Endothelial cell of umbilical vein (primary cell): ENCODE measurements around the gene PLA2G2A. TPM values are rescaled to one million over a fixed set of nuclear protein-coding genes. Genes with fewer than 3 reads are reported as not detected.

ENCODE experiments used
- BruUV-seq: library from RNA; stranded (reverse); fragments of 400-500 nt; replicated peaks from 2 replicates; lab custom pipeline; 2021; lab: Mats Ljungman, UMichigan
- CTCF ChIA-PET: fragments of 300-600, 350-600 bp; sonication (Branson Sonifier 250); formaldehyde crosslinking; loops from one replicate; lab custom pipeline; 2021; ENCODE audit warnings: antibody characterized with exemption, inconsistent platforms; lab: Charles Lee
- POLR2A ChIA-PET: fragments of 300-600, 350-600 bp; sonication (Branson Sonifier 250); formaldehyde crosslinking; loops from one replicate; lab custom pipeline; 2021; ENCODE audit warnings: antibody characterized with exemption, inconsistent platforms; lab: Charles Lee
- DNase-seq: peaks from one replicate; pipeline ENCODE4 v3.0.0-alpha.2; 2011; ENCODE audit warnings: low read depth, low spot score
- FAIRE-seq: peaks from 2 replicates; lab custom pipeline; 2011; peaks lifted over from hg19 to GRCh38; lab: Jason Lieb, UNC
- H2AFZ ChIP-seq: 2 replicates; pipeline ENCODE4 v1.6.0; 2012; ENCODE audit warnings: low read depth, low read length, control low read depth, inconsistent platforms
- H3K27ac ChIP-seq: 2 replicates; pipeline ENCODE4 v1.5.1; 2011; ENCODE audit warnings: low read depth, mild to moderate bottlenecking, control low read depth, low read length, moderate library complexity; ENCODE audit not compliant: insufficient read depth
- H3K27me3 ChIP-seq, 2 experiments: 2 replicates each; pipeline versions ENCODE4 v1.6.0 to v1.6.1; 2011; ENCODE audit warnings: low read length in 2 of 2, mixed read lengths in 1 of 2; ENCODE audit not compliant: control insufficient read depth in 2 of 2, insufficient read depth in 2 of 2
- H3K36me3 ChIP-seq, 2 experiments: 2 replicates in 1 of 2; 3 replicates in 1 of 2; pipeline ENCODE4 v1.5.1; 2011; ENCODE audit warnings: low read length in 2 of 2, mild to moderate bottlenecking in 1 of 2, moderate library complexity in 1 of 2; ENCODE audit not compliant: control insufficient read depth in 2 of 2, insufficient read depth in 2 of 2; ENCODE audit errors: extremely low read depth in 1 of 2
- H3K4me1 ChIP-seq: 3 replicates; pipeline ENCODE4 v1.5.1; 2011; ENCODE audit warnings: mild to moderate bottlenecking, low read length; ENCODE audit not compliant: control insufficient read depth, insufficient read depth; ENCODE audit errors: extremely low read depth
- H3K4me2 ChIP-seq: 2 replicates; pipeline ENCODE4 v1.6.1; 2011; ENCODE audit warnings: low read length, control low read depth, mixed read lengths; ENCODE audit not compliant: insufficient read depth
- H3K4me3 ChIP-seq, 3 experiments: fragments of 200-600 bp in 1 of 3; sonication (generic), shearing (Covaris generic) in 1 of 3; replicated peaks in 1 of 3; 2 replicates each; pipeline ENCODE4 v1.5.1; 2011 to 2016; ENCODE audit warnings: control low read depth in 3 of 3, low read length in 3 of 3, mild to moderate bottlenecking in 2 of 3, inconsistent platforms in 1 of 3, low read depth in 1 of 3, moderate library complexity in 1 of 3; ENCODE audit not compliant: insufficient read depth in 1 of 3
- H3K79me2 ChIP-seq: 2 replicates; pipeline ENCODE4 v1.6.0; 2012; ENCODE audit warnings: low read length, inconsistent platforms; ENCODE audit not compliant: control insufficient read depth, insufficient read depth
- H3K9ac ChIP-seq: replicated peaks from 2 replicates; pipeline ENCODE3; 2011; ENCODE audit warnings: low read length, control low read depth; ENCODE audit not compliant: insufficient read depth; ENCODE audit errors: extremely low read depth
- H3K9me1 ChIP-seq: replicated peaks from 3 replicates; pipeline ENCODE4 v1.6.0; 2011; ENCODE audit warnings: mild to moderate bottlenecking, low read length; ENCODE audit not compliant: control insufficient read depth, insufficient read depth; ENCODE audit errors: extremely low read depth
- H3K9me3 ChIP-seq: replicated peaks from 2 replicates; pipeline ENCODE4 v1.5.1; 2012; ENCODE audit warnings: low read length, inconsistent platforms; ENCODE audit not compliant: control insufficient read depth, insufficient read depth
- H4K20me1 ChIP-seq: replicated peaks from 2 replicates; pipeline ENCODE3; 2011; ENCODE audit warnings: mild to moderate bottlenecking, low read length; ENCODE audit not compliant: control insufficient read depth, insufficient read depth; ENCODE audit errors: extremely low read depth
- CTCF ChIP-seq, 2 donors: IDR thresholded peaks; 1 replicate in 1 of 2; 2 replicates in 1 of 2; pipeline ENCODE4 v1.5.1; 2011; ENCODE audit warnings: low read length in 2 of 2, mild to moderate bottlenecking in 2 of 2, moderate library complexity in 2 of 2, control low read depth in 1 of 2, inconsistent platforms in 1 of 2, low read depth in 1 of 2; ENCODE audit not compliant: insufficient read depth in 1 of 2; ENCODE audit errors: extremely low read depth in 1 of 2
- EZH2 ChIP-seq: IDR thresholded peaks from 2 replicates; pipeline ENCODE4 v1.6.1; 2012; ENCODE audit warnings: borderline replicate concordance, low read depth, mild to moderate bottlenecking, moderate library complexity, low read length, inconsistent platforms; ENCODE audit not compliant: severe bottlenecking
- FOS ChIP-seq: IDR thresholded peaks from 2 replicates; pipeline ENCODE4 v1.6.1; 2011; ENCODE audit warnings: mild to moderate bottlenecking, low read length, moderate library complexity, borderline replicate concordance; ENCODE audit not compliant: insufficient read depth
- GATA2 ChIP-seq: IDR thresholded peaks from 2 replicates; pipeline ENCODE4 v1.7.0; 2011; ENCODE audit warnings: low read depth, mild to moderate bottlenecking, moderate library complexity, mixed read lengths, low read length; ENCODE audit not compliant: insufficient read length, insufficient read depth
- JUN ChIP-seq: IDR thresholded peaks from 2 replicates; pipeline ENCODE4 v1.6.1; 2011; ENCODE audit warnings: borderline replicate concordance, low read depth; ENCODE audit not compliant: insufficient read length, insufficient read depth
- MAX ChIP-seq: IDR thresholded peaks from 2 replicates; pipeline ENCODE4 v1.6.1; 2011; ENCODE audit not compliant: insufficient read depth, insufficient read length
- MYC ChIP-seq: IDR thresholded peaks from one replicate; pipeline ENCODE4 v1.6.1; 2011; ENCODE audit warnings: mild to moderate bottlenecking, low read depth, low read length
- POLR2A ChIP-seq: IDR thresholded peaks from 2 replicates; pipeline ENCODE4 v1.6.1; 2012; ENCODE audit warnings: low read depth, mild to moderate bottlenecking, control low read depth, low read length
- POLR2AphosphoS5 ChIP-seq: IDR thresholded peaks from 2 replicates; pipeline ENCODE4 v1.6.1; 2012; ENCODE audit warnings: low read depth, mild to moderate bottlenecking, control low read depth, low read length, moderate library complexity; ENCODE audit not compliant: insufficient read depth
- dilution Hi-C: fragments of 300-500 bp; cut with MboI; formaldehyde crosslinking; loops from one replicate; pipeline ENCODE4 v1.15.0; 2019; ENCODE audit warnings: low sequenced_read_pairs; ENCODE audit not compliant: extremely low pct_ligation_motif_present
- intact Hi-C: fragments of 100-400 bp; cut with micrococcal nuclease; formaldehyde crosslinking; loops from one replicate; pipeline ENCODE4 v1.10.0; 2022
- polyA plus RNA-seq, 4 experiments: library from polyadenylated mRNA; depleted of rRNA in 3 of 4; stranded (reverse) in 3 of 4; unstranded in 1 of 4; fragments of >200 nt; gene quantifications; 2 replicates each; pipeline versions ENCODE4 v1.2.1 to v1.2.3, GENCODE V29; 2011 to 2012; ENCODE audit warnings: missing spikeins in 1 of 4
- total RNA-seq: library from RNA; stranded (reverse); gene quantifications from 2 replicates; pipeline ENCODE4 v1.2.3, GENCODE V29; 2021

The PLA2G2A gene
- total and polyA plus RNA-seq, 2 donors (not counting 3 experiments of a cell fraction or from before 2014, with no cell fraction given), result not detected

- H3K4me3 ChIP-seq, result no peak overlapping the region
- no peaks in the 10 kb centered on the region for H3K79me2 ChIP-seq
- dilution Hi-C loops, result no loop called here
- DNase-seq (no peak), FAIRE-seq (no peak)
- H3K27me3 ChIP-seq, result no peaks in the 10 kb centered on the region
- POLR2A ChIA-PET, result no interaction called here
- TF ChIP-seq GATA2 (no peak), POLR2AphosphoS5 (no peak), CTCF (IDR thresholded peaks at IDR 0.05; ENCODE audit: extremely low read depth in 1 of 2, insufficient read depth in 1 of 2, low read depth in 1 of 2, low read length in 2 of 2) (no peak), MYC (no peak), EZH2 (no peak), JUN (no peak), MAX (no peak), POLR2A (no peak), FOS (no peak)
- CTCF ChIA-PET, result interaction anchor here (0.5 kb wide), 1 partner anchor 401 kb away, joined by 3 read pairs; no protein-coding TSS in a partner anchor
- no peaks in the 10 kb centered on the region for H3K9me3 ChIP-seq
- no peak overlapping the region for H3K27ac ChIP-seq
- no peaks in the 10 kb centered on the region for H4K20me1 ChIP-seq
- no peaks in the 10 kb centered on the region for H3K9me1 ChIP-seq
- no peaks in the 10 kb centered on the region for H3K36me3 ChIP-seq
- H3K4me1 ChIP-seq, result no peaks in the 10 kb centered on the region
- no TSS peak for BruUV-seq
- intact Hi-C loops, result no loop called here
- H3K9ac ChIP-seq, result no peak overlapping the region
- H2AFZ ChIP-seq, result no peak overlapping the region
- H3K4me2 ChIP-seq, result no peak overlapping the region
Observed at GRCh38 chr1:19940486-19941205, 38.8 kb downstream of the PLA2G2A start.
